Tibial nerve (tissue), 4 donors: Measurements from ENCODE around the gene TRIP13. TPM values are rescaled to one million over a fixed set of nuclear protein-coding genes. Genes with fewer than 3 reads are reported as not detected.
"Not testable (repeated sequence)": the region's sequence is repeated elsewhere in the genome, so short reads cannot be mapped to it uniquely, and the experiment has no call there.

Experiments used
- DNase-seq, 2 donors: peaks; one replicate each; pipeline ENCODE4 v3.0.0-alpha.2; 2019; ENCODE audit warnings: low spot score in 2 of 2
- H3K27ac ChIP-seq, 4 donors: fragments of 200-600 bp; sonication (generic) in 3 of 4; one replicate each; pipeline ENCODE4 v1.5.1; 2017 to 2019; ENCODE audit warnings: mild to moderate bottlenecking in 1 of 4
- H3K27me3 ChIP-seq, 2 donors: fragments of 200-600 bp; sonication (generic) in 1 of 2; one replicate each; pipeline versions ENCODE4 v1.5.1 to v1.6.0; 2017 to 2019
- H3K36me3 ChIP-seq, 3 donors: fragments of 200-600 bp; sonication (generic); one replicate each; pipeline ENCODE4 v1.5.1; 2018 to 2019
- H3K4me1 ChIP-seq, 4 donors: fragments of 200-600 bp; sonication (generic) in 3 of 4; one replicate each; pipeline ENCODE4 v1.5.1; 2017 to 2019
- H3K4me3 ChIP-seq, 4 donors: fragments of 200-600 bp; sonication (generic) in 3 of 4; one replicate each; pipeline ENCODE4 v1.5.1; 2017 to 2019; ENCODE audit warnings: mild to moderate bottlenecking in 1 of 4, moderate library complexity in 1 of 4
- H3K9me3 ChIP-seq, 4 donors: fragments of 200-600 bp; sonication (generic) in 3 of 4; one replicate each; pipeline ENCODE4 v1.5.1; 2017 to 2019
- CTCF ChIP-seq, 5 experiments: fragments of 200-600 bp in 3 of 5; fragments of 450-650 bp in 2 of 5; sonication (generic) in 3 of 5; IDR thresholded peaks; one replicate each; pipeline ENCODE4 v1.5.1; 2016 to 2019; ENCODE audit warnings: antibody characterized with exemption in 5 of 5, mild to moderate bottlenecking in 3 of 5, moderate library complexity in 2 of 5
- EP300 ChIP-seq, 2 donors: sonication (generic); formaldehyde crosslinking; IDR thresholded peaks; one replicate each; pipeline ENCODE4 v1.6.1; 2017; ENCODE audit warnings: antibody characterized with exemption in 2 of 2, mild to moderate bottlenecking in 1 of 2
- POLR2A ChIP-seq, 2 donors: fragments of 450-650 bp; IDR thresholded peaks; one replicate each; pipeline ENCODE4 v1.6.1; 2017; ENCODE audit warnings: antibody characterized with exemption in 2 of 2, mild to moderate bottlenecking in 2 of 2, moderate library complexity in 2 of 2
- WGBS, 2 donors: methylation state at CpG; one replicate each; pipeline ENCODE4 v1.1.5; 2018; 5-methylcytosine and 5-hydroxymethylcytosine counted together
- total RNA-seq, 4 donors: library from RNA; depleted of rRNA; stranded (reverse); fragments of >200 nt; gene quantifications; one replicate each; pipeline ENCODE4 v1.1.0, GENCODE V29; 2016

The TRIP13 gene
- total RNA-seq, 4 donors from 2014 or later, result 0.30 to 1.3 (median 0.52) TPM

GRCh38 chr5:915946-916345 lies 23.3 kb downstream of the TRIP13 start:
- Histone ChIP-seq H3K9me3 (peaks cover 0 to 3% (median 0%) of the 10 kb centered on the region in 4 donors), H3K36me3 (peaks cover 0 to 16% (median 0%) of the 10 kb centered on the region in 3 donors), H3K27me3 (no peaks in the 10 kb centered on the region), H3K4me3 (no peak overlapping the region), H3K4me1 (no peaks in the 10 kb centered on the region), H3K27ac (no peak overlapping the region)
- DNase-seq, result no peak
- TF ChIP-seq CTCF (IDR thresholded peaks at IDR 0.05), result no peak
- 92 to 95% methylated on average over 12 of the region's 12 CpGs for WGBS, 2 donors

GRCh38 chr5:916441-917293 lies 24.0 kb downstream of the TRIP13 start:
- H3K9me3 ChIP-seq, result peaks cover 0 to 3% (median 0%) of the 10 kb centered on the region in 4 donors
- no peaks in the 10 kb centered on the region for H3K27me3 ChIP-seq
- H3K4me3 ChIP-seq, result no peak overlapping the region
- no peak overlapping the region for H3K27ac ChIP-seq
- TF ChIP-seq CTCF (IDR thresholded peaks at IDR 0.05) (no peak), POLR2A (IDR thresholded peaks at IDR 0.05) (no peak), EP300 (IDR thresholded peaks at IDR 0.05) (no peak)
- H3K4me1 ChIP-seq, result no peaks in the 10 kb centered on the region
- 84 to 88% methylated on average over 13 to 14 of the region's 14 CpGs for WGBS, 2 donors
- peaks cover 0 to 16% (median 0%) of the 10 kb centered on the region in 3 donors for H3K36me3 ChIP-seq
- no peak for DNase-seq

DNA sequence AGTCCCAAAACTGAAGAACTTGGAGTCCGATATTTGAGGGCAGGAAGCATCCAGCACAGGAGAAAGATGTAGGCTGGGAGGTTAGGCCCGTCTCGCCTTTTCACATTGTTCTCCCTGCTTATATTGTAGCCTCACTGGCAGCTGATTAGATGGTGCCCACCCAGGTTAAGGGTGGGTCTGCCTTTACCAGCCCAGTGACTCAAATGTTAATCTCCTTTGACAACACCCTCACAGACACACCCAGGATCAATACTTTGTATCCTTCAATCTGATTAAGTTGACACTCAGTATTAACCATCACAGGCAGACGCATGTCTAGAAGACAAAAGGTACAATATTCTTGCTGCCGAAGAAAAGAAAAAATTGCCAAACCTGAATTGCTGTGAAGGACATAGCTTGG lies 26.0 kb downstream of the TRIP13 start:
- not testable (repeated sequence) for H3K9me3 ChIP-seq, H3K4me3 ChIP-seq, H3K27me3 ChIP-seq, H3K4me1 ChIP-seq, DNase-seq, H3K27ac ChIP-seq
- 94 to 99% methylated on average over 5 of the region's 5 CpGs for WGBS, 2 donors
- peaks cover 0 to 16% (median 0%) of the 10 kb centered on the region in 3 donors for H3K36me3 ChIP-seq

DNA sequence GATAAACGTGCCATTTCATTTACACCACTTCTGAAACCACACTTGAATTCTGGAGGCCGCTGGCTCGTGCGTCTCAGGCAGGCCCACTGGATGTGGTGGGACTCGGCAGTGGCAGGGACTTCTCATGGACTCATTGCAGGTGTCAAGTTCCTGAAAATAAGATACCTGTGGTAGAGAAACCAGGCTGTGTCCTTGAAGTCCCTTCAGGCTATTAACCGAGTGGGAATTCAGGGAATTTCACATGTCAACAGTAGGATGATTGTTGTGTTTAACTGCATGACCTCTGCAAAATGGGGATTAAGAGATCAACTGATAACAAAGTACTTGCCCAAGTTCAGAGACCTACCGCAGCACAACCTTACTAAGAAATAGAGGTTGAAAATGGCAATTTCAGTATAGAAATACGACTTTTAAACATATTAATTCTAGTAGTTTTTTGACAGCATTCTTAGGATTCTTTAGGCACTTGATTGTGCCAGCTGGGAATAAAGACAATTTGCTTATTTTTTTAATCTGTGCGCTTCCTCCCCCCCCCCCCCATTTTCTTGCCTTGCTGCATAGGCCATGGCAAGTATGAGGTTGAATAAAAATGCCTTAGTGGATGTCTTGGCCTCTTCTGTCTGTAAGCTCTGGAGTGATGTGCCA lies 26.8 kb downstream of the TRIP13 start:
- no peak for TF ChIP-seq POLR2A (IDR thresholded peaks at IDR 0.05)
- no peak for TF ChIP-seq EP300 (IDR thresholded peaks at IDR 0.05)
- no peak for TF ChIP-seq CTCF (IDR thresholded peaks at IDR 0.05)
- DNase-seq, result no peak
- no peak overlapping the region for H3K4me3 ChIP-seq
- peaks cover 0 to 3% (median 0%) of the 10 kb centered on the region in 4 donors for H3K9me3 ChIP-seq
- H3K27ac ChIP-seq, result no peak overlapping the region
- WGBS, 2 donors, result 79 to 81% methylated on average over 9 of the region's 9 CpGs
- peaks cover 0 to 16% (median 0%) of the 10 kb centered on the region in 3 donors for H3K36me3 ChIP-seq
- no peaks in the 10 kb centered on the region for H3K4me1 ChIP-seq
- H3K27me3 ChIP-seq, result peaks cover 0 to 6% of the 10 kb centered on the region in 2 donors

DNA sequence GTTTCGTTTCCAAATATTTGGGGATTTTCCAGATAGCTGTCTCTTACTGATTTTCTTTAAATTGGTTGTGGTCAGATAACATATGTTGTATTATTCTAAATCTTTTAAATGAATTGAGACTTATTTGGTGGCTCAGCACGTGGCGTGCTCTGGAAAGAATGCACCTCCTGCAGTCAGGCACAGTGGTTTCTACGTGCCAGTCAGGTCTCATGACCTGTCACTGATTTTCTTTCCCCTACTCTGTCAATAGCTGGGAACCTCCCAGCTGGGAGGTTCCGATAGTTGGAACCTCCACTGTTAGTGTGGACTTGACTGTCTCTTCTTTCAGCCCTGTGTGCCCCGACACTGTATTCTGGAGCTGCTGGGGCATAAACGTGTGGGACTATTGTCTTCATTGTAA lies 27.6 kb downstream of the TRIP13 start:
- H3K27me3 ChIP-seq, result peaks cover 0 to 12% of the 10 kb centered on the region in 2 donors
- H3K27ac ChIP-seq, result no peak overlapping the region
- H3K4me3 ChIP-seq, result no peak overlapping the region
- DNase-seq, result no peak
- peaks cover 0 to 14% (median 0%) of the 10 kb centered on the region in 3 donors for H3K36me3 ChIP-seq
- TF ChIP-seq POLR2A (IDR thresholded peaks at IDR 0.05) (no peak), CTCF (IDR thresholded peaks at IDR 0.05) (no peak), EP300 (IDR thresholded peaks at IDR 0.05) (no peak)
- WGBS, 2 donors, result 80 to 92% methylated on average over 7 of the region's 7 CpGs
- H3K4me1 ChIP-seq, result no peaks in the 10 kb centered on the region
- H3K9me3 ChIP-seq, result peaks cover 0 to 3% (median 0%) of the 10 kb centered on the region in 4 donors
